Femur (tissue), 1 donor: ENCODE measurements around the gene PXT1.
"Not testable (repeated sequence)": the region's sequence is repeated elsewhere in the genome, so short reads cannot be mapped to it uniquely, and the experiment has no call there.

Source experiments
- DNase-seq: peaks from one replicate; pipeline ENCODE4 v3.0.0-alpha.2; 2017

The PXT1 gene

DNA sequence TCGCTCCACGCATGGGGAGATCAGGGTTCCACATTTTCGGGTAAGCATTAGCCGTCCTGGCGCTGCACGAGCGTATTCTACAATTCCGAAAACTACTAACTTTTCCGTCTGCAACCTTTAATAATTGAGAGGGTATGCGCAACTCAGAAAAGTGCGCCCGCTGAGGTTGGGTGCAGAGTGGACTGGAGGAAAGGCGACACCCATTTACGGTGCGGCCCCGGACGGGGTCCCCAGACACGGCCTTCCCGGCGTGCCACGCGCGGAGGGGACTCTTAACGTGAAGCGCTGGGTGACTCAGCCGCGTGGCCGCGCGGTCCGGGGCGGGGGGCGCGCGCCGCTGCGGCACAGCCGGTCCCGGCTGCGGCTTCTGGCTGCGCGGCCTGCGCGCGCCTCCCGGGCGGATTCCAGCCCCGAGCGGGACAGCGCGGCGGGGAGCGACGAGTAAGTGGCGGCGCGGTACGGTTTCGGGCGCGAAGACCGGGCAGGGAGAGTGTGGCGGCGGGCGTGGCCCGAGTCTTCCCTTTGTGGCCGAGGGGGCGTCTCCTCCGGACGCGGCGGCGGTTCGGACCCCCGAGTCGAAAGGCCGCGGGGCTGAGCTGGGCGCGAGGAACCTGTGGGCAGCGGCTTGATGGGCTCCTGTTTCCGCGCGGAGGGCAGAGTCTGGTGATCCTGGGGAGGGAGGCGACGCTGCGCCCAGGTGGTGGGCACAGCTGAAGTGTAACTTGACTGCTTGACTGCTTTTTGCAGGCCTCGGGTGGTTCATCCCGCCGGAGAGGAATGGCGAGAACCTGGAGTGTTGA is at the start of gene PXT1, which contains the start of gene KCTD20:
PXT1 (minus strand) TSS at position 184 of the 800 bp plus-strand sequence. CDS start 16,772 bp downstream, outside the sequence.
KCTD20 (plus strand) TSS at position 330 of the 800 bp plus-strand sequence. CDS start 27,098 bp downstream, outside the sequence.
- peak; percentile 92 for DNase-seq

- DNase-seq, result no peak
Measured at GRCh38 chr6:36492092-36492491, 49.4 kb upstream of the PXT1 start.

GRCh38 chr6:36491378-36491965 is 48.8 kb upstream of the PXT1 start:
- no peak for DNase-seq

GRCh38 chr6:36489426-36489825 is 46.8 kb upstream of the PXT1 start:
- DNase-seq, result no peak

GRCh38 chr6:36488221-36488620 is 45.6 kb upstream of the PXT1 start:
- DNase-seq, result no peak

- no peak for DNase-seq
Measured at GRCh38 chr6:36487698-36488097, 45.0 kb upstream of the PXT1 start.

DNA sequence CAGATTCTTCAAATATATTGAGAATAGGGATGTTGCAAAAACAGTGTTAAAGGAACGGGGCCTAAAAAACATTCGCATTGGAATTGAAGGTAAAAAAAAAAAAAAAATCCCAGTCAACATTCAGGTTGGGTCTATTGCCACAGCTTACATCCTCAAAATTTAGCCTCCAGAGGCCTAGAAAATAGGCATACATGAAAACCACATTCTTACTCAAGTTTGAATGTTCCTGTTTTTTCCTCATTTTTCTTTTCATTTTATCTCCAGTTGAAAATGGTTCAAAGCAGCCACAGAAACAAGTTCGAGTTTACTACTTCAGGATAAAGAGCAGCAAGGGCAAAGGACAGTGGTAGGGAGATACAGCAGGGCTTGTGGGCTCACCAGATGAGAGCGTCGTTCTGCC is 42.1 kb upstream of the PXT1 start:
- DNase-seq, result no peak

DNA sequence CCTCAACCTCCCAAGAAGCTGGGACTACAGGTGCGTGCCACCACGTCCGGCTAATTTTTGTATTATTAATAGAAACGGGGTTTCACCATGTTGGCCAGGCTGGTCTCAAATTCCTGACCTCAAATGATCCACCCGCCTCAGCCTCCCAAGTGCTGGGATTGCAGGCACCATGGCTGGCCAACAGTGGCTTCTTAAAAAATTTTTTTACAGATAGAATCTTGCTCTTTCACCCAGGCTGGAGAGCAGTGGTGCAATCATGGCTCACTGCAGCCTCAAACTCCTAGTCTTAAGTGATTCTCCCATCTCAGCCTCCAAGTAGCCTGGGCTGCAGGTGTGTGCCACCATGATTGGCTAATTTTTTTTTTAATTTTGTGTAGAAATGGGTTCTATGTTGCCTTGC is 40.7 kb upstream of the PXT1 start:
- DNase-seq, result not testable (repeated sequence)

GRCh38 chr6:36479256-36479655 is 36.6 kb upstream of the PXT1 start:
- no peak for DNase-seq

- no peak for DNase-seq
Measured at GRCh38 chr6:36478051-36478526, 35.4 kb upstream of the PXT1 start.

DNA sequence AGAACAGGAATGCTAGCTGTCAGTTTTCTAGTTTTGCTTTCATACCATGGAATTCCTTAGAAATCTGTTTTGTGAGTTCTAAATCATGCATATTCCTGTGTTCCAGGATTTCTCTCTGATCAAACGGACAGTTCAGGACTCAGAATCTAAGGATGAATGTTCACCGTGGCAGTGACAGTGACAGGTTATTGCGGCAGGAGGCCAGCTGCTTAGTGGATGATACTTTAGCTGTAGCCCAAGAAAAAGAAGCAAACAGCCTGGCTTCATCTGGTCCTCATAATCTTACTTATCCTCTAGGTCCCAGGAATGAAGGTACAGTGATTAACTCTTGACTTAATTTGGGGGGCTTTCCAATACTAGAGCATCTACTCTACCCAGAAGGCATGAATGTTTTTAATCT is 27.3 kb upstream of the PXT1 start:
- DNase-seq, result no peak

DNA sequence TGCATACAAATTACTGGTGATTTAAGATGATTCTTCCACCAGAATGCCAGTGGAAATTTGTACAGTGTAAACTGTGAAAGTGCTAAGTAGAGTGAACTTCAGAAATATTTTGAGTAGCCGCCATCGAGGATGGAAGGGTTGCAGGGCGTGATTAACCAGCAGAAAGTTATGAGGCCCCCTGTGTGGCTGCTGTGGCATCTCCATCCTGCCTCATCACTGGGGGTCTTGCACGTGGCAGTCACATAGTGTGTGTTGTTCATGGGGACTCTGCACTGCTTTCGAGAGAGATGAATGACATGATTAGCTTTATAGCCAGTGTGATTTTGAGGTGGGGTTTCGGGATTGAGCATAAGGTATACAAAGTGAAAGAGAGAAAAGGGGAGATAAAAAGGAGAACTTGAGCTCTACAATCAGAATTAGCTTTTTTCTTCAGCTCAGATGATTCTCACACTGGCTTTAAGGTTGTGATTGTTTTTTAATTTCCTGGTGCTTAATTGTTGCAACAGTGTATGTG is 26.6 kb upstream of the PXT1 start:
- no peak for DNase-seq

DNA sequence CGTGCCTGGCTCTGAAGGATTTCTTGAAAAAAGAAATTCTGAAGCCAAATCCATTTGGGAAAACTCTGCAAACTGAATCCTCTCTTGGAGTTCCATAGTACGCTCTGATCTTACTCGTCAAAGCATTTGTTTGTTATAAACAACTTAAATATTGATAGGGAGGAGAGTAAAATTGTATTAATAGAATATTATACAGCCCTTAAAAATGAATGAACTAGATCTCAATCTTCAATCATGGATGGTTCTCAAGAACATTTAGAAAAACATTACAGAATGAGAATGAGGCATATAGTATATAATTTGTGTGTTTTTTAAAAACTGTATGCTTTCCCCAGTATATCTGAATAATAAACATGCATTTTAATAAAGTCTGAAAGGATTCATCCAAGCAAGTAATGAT is 25.0 kb upstream of the PXT1 start:
- no peak for DNase-seq

DNA sequence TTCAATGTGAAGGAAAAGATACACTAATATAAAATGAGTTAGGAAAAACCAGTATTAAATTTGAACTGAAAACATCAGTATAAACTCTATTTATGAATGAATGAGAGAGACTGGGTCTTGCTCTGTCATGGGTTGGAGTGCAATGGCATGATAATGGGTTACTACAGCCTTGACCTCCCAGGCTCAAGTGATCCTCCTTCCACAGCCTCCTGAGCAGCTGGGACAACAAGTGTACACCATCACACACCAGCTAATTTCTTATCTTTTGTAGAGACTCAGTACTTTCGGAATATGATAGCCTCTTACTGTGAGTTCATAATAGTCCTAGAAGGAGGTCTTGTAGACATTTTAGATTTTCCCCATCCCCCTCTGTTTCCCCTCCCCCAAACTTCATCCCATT is 21.6 kb upstream of the PXT1 start:
- no peak for DNase-seq

- no peak for DNase-seq
Measured at GRCh38 chr6:36463676-36464075, 21.0 kb upstream of the PXT1 start.

DNA sequence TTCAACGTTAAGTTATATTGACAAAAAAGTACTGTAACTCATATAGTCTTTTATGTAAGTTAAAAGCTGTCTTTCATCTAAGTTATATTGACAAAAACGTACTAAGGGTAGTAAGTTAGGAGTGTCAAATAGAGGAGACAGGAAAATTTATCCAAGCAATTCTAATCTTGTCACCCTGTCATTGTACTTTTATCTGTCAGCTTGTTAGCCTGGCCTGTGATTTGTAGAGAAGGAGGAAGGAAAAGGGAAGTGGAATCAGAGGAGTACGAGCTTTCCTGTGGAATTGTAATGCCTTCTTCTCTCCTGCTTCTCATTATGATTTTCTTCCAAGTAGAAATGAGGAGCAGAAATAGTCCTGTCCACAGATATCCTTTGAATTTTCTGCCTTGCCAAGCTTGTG is 19.0 kb upstream of the PXT1 start:
- no peak for DNase-seq

- DNase-seq, result no peak
Measured at GRCh38 chr6:36460916-36461315, 18.3 kb upstream of the PXT1 start.

DNA sequence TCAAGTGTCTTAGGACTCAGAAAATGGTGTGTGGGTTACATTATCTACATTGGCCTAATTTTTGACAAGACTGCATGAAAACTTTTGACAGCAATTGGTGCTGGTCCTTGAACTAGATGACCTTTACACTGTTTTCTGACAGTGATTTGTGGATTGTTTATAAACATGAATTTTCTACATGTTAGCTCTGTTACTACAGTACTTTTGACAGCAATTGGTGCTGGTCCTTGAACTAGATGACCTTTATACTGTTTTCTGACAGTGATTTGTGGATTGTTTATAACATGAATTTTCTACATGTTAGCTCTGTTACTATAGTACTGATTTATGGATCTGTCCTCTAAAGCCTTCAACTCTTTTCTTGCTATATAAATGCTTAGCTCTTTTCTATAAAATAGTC is 16.8 kb upstream of the PXT1 start:
- no peak for DNase-seq

- no peak for DNase-seq
Measured at GRCh38 chr6:36455486-36456027, 12.9 kb upstream of the PXT1 start.

GRCh38 chr6:36452897-36453296 is 10.2 kb upstream of the PXT1 start:
- DNase-seq, result not testable (repeated sequence)

DNA sequence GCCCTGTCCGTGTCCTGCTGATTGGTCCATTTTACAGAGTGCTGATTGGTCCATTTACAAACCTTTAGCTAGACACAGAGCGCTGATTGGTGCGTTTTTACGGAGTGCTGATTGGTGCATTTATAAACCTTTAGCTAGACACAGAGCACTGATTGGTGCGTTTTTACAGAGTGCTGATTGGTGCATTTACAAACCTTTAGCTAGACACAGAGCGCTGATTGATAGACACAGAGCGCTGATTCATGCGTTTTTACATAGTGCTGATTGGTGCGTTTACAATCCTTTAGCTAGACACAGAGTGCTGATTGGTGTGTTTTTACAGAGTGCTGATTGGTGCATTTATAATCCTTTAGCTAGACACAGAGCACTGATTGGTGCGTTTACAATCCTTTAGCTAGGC is 6.5 kb upstream of the PXT1 start:
- not testable (repeated sequence) for DNase-seq

DNA sequence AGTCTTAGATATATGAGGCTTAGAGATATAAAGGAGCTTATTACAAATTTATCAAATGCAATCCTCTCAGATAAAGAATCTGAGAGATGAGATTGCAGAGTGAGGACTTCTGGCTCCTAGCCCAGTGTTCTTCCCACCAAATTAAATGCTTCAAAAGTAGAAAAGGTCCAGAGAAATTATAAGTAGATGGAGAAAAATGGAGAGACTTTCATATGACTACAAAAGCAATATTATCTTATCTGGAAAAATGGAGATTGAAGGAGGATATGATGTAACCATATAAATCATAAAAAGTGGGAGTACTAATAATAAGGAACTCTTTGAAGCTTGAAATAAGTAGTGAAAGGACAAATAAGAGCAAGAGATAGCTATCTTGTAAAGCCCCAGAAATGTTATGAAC is 3.0 kb upstream of the PXT1 start:
- no peak for DNase-seq

GRCh38 chr6:36444470-36444869 is 1.8 kb upstream of the PXT1 start:
- DNase-seq, result no peak
